ENCODE data around the gene ARFIP2.

Gene ARFIP2

DNA sequence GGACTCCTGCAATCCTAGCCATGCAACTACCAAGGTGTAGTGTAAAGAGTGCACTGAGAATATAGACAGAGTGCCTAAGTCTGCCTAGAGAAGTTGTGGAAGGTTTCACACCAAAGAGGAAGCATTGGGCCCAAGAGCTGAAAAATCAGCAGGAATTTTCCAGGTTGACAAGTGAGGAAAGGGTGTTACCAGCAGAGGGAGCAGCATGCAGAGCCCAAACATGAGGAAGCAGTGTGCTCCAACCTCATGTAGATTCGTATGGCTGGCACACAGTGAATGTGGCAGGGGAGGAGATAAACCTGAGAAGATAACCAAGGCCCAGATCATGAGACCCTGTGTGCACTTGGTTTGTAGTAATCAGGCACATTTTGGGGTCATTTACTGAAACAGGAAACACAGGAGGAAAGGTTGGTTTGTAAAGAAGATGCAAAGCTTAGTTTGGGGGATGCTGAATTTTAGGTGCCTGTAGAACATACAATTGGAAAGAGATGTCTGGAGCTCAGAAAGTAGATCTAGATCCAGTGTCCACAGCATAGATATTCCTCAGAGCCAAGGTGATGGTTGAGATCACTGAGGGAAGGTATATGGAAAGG, 42.1 kb downstream of the ARFIP2 start:
- peak; percentile 40 for DNase-seq

DNA sequence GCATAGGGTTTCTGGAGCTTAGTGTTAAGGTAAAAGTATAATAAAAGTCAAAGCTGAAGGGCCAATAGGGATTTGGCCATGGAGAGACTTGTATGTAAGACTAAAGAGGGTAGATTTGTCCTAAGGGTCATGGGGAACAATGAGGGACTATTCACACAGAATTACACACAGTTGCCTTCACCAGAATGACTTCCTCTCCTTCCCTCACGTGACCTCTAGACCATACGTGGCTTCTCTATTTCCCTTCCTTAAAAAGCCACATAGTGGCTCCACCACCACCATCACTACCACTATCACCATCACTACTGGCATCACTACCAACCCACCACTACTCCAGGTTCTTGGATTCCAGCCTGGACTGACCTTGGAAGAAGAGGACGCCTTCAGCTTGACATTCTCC, 43.1 kb downstream of the ARFIP2 start:
- DNase-seq: no peak

GRCh38 chr11:6437423-6437822, 43.7 kb downstream of the ARFIP2 start:
- no peak for DNase-seq

- no peak for DNase-seq
Measured at GRCh38 chr11:6433998-6434660, 47.0 kb downstream of the ARFIP2 start.

DNA sequence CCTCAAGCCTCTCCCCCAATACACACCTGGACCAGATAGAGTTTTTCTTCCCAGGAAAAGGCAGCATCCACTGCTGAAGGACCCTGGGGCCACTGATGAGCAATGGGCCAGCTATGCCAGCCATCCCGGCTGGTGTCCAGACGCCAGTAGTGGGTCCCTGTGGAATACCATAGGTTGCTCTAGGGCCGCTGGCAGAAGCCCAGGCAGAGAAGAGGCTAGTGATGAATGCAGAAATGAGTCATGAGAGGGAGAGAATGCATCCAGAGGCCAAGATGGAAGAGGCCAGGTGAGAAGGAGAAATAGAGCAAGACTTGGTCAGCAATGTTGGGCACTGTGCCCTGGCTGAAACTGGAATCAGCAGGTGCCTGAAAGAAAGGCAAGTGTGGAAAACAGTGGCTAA, 49.3 kb downstream of the ARFIP2 start:
- no peak for DNase-seq

GRCh38 chr11:6427516-6427915, 53.6 kb downstream of the ARFIP2 start:
- no peak for DNase-seq
